GM18858 (cell line): ENCODE results near the gene PTPRG.
A peak's percentile ranks its signal among the peaks of the same experiment; 100 is the strongest.

Experiments used
- ATAC-seq: cut with Tn5 transposase; IDR thresholded peaks from one replicate; pipeline ENCODE4 v1.9.1; 2021; ENCODE audit not compliant: unreplicated experiment

PTPRG gene

GRCh38 chr3:61616586-61616985, 55.2 kb downstream of the PTPRG start:
- no peak for ATAC-seq

GRCh38 chr3:61617041-61617440, 55.7 kb downstream of the PTPRG start:
- ATAC-seq: no peak

GRCh38 chr3:61617651-61618050, 56.3 kb downstream of the PTPRG start:
- ATAC-seq: no peak

- ATAC-seq: no peak
Observed at GRCh38 chr3:61618231-61618630, 56.9 kb downstream of the PTPRG start.

GRCh38 chr3:61618871-61619270, 57.5 kb downstream of the PTPRG start:
- no peak for ATAC-seq

GRCh38 chr3:61620073-61620472, 58.7 kb downstream of the PTPRG start:
- ATAC-seq: no peak

- no peak for ATAC-seq
Observed at GRCh38 chr3:61624300-61624699, 62.9 kb downstream of the PTPRG start.

GRCh38 chr3:61625429-61625828, 64.1 kb downstream of the PTPRG start:
- ATAC-seq: no peak

- no peak for ATAC-seq
Observed at GRCh38 chr3:61626484-61626883, 65.1 kb downstream of the PTPRG start.

GRCh38 chr3:61627768-61628185, 66.4 kb downstream of the PTPRG start:
- no peak for ATAC-seq

GRCh38 chr3:61628636-61629035, 67.3 kb downstream of the PTPRG start:
- ATAC-seq: no peak

- no peak for ATAC-seq
Observed at GRCh38 chr3:61629442-61629841, 68.1 kb downstream of the PTPRG start.

- no peak for ATAC-seq
Observed at GRCh38 chr3:61631108-61631769, 69.9 kb downstream of the PTPRG start.

GRCh38 chr3:61632568-61633175, 71.3 kb downstream of the PTPRG start:
- ATAC-seq: no peak

GRCh38 chr3:61634678-61635077, 73.3 kb downstream of the PTPRG start:
- ATAC-seq: no peak

- peak; percentile 95 for ATAC-seq
Observed at GRCh38 chr3:61637088-61638051, 76.0 kb downstream of the PTPRG start.

- no peak for ATAC-seq
Observed at GRCh38 chr3:61638741-61639140, 77.4 kb downstream of the PTPRG start.

- no peak for ATAC-seq
Observed at GRCh38 chr3:61639991-61640390, 78.6 kb downstream of the PTPRG start.

GRCh38 chr3:61645148-61645547, 83.8 kb downstream of the PTPRG start:
- ATAC-seq: no peak

GRCh38 chr3:61646360-61646759, 85.0 kb downstream of the PTPRG start:
- no peak for ATAC-seq

- no peak for ATAC-seq
Observed at GRCh38 chr3:61646851-61647525, 85.6 kb downstream of the PTPRG start.
